ENCODE data around the gene KIF5C.

KIF5C gene

GRCh38 chr2:148960483-148960882, 85.5 kb downstream of the KIF5C start:
- Histone ChIP-seq H3K36me3 (ENCODE audit: low read depth) (no peaks in the 10 kb centered on the region), H3K27ac (ENCODE audit: poor library complexity, severe bottlenecking) (no peak overlapping the region), H3K4me3 (ENCODE audit: severe bottlenecking) (no peak overlapping the region), H3K27me3 (ENCODE audit: insufficient read depth, poor library complexity, severe bottlenecking) (no peaks in the 10 kb centered on the region), H3K4me1 (ENCODE audit: insufficient read depth, poor library complexity, severe bottlenecking) (no peaks in the 10 kb centered on the region), H3K9me3 (ENCODE audit: severe bottlenecking) (no peaks in the 10 kb centered on the region)
- no peak for DNase-seq (ENCODE audit: low spot score)
- no peak for ATAC-seq (ENCODE audit: low read depth)
- TF ChIP-seq, protein P1, sequence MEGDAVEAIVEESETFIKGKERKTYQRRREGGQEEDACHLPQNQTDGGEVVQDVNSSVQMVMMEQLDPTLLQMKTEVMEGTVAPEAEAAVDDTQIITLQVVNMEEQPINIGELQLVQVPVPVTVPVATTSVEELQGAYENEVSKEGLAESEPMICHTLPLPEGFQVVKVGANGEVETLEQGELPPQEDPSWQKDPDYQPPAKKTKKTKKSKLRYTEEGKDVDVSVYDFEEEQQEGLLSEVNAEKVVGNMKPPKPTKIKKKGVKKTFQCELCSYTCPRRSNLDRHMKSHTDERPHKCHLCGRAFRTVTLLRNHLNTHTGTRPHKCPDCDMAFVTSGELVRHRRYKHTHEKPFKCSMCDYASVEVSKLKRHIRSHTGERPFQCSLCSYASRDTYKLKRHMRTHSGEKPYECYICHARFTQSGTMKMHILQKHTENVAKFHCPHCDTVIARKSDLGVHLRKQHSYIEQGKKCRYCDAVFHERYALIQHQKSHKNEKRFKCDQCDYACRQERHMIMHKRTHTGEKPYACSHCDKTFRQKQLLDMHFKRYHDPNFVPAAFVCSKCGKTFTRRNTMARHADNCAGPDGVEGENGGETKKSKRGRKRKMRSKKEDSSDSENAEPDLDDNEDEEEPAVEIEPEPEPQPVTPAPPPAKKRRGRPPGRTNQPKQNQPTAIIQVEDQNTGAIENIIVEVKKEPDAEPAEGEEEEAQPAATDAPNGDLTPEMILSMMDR (IDR thresholded peaks at IDR 0.05; ENCODE audit: poor library complexity, severe bottlenecking): no peak

DNA sequence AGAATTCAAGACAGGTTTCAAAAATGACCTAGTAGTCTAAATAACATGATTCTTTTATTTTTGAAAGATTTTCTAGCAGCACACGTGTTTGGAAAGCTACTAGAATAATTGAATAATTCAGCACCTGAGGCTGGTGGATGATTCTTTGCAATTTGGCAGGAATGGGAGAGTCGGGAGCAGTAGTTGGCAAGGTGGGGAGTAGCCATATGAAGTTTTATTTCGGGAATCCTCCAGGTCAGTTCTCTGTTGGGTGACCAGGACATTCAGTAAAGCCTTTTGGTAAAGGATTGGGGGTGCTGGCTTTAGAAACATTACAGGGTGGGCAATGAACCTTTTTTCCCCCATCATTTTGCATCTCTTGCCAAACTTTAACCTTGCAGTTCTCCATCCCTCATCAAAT, 88.4 kb downstream of the KIF5C start:
- DNase-seq (ENCODE audit: low spot score): no peak
- ATAC-seq (ENCODE audit: low read depth): no peak
- Histone ChIP-seq H3K36me3 (ENCODE audit: low read depth) (no peaks in the 10 kb centered on the region), H3K27ac (ENCODE audit: poor library complexity, severe bottlenecking) (no peak overlapping the region), H3K9me3 (ENCODE audit: severe bottlenecking) (no peaks in the 10 kb centered on the region), H3K4me1 (ENCODE audit: insufficient read depth, poor library complexity, severe bottlenecking) (no peaks in the 10 kb centered on the region), H3K27me3 (ENCODE audit: insufficient read depth, poor library complexity, severe bottlenecking) (no peaks in the 10 kb centered on the region), H3K4me3 (ENCODE audit: severe bottlenecking) (no peak overlapping the region)
- TF ChIP-seq, protein P1 (IDR thresholded peaks at IDR 0.05; ENCODE audit: poor library complexity, severe bottlenecking): no peak

DNA sequence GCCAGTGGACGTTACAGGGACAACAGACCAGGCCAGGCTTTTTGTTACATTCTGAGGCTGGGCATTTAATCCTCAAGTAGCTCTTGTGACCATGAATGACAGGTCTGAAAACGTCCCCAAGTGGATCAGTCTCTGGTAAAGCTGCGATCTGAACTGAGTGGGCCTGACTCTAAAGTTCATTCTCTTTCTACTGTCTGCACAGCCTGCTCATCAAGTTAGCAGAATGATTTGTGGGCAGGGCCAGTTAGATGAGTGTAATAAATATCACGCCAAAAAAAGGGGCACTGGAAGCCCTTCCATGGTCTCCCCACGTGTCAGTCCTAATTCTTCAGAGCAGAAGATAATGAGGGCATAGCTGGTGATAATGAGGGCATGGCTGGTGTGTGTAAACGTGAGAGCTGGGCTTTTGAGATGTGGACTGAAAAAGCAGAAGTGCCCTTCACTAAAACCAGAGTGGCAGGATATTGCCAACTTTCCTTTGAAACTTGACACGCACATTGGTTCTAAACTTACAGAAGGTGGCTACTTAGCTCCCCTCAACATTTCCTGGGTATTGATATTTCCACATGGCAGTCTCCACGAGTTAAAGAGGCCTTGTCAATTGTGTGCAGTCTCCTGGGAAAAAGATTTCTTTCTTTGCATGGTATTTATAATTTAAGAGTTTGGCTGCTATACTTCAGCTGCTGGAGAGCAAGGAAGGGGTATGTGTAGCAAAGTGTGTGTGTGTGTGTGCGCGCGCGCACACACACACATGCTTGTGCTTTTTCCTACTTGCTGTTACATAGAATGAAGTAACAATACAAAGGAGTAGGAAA, 90.8 kb downstream of the KIF5C start:
- Histone ChIP-seq H3K27me3 (ENCODE audit: insufficient read depth, poor library complexity, severe bottlenecking) (no peaks in the 10 kb centered on the region), H3K4me3 (ENCODE audit: severe bottlenecking) (no peak overlapping the region), H3K36me3 (ENCODE audit: low read depth) (no peaks in the 10 kb centered on the region), H3K4me1 (ENCODE audit: insufficient read depth, poor library complexity, severe bottlenecking) (no peaks in the 10 kb centered on the region), H3K9me3 (ENCODE audit: severe bottlenecking) (no peaks in the 10 kb centered on the region), H3K27ac (ENCODE audit: poor library complexity, severe bottlenecking) (no peak overlapping the region)
- DNase-seq (ENCODE audit: low spot score) (no peak), ATAC-seq (ENCODE audit: low read depth) (no peak)
- TF ChIP-seq, protein P1 (IDR thresholded peaks at IDR 0.05; ENCODE audit: poor library complexity, severe bottlenecking): no peak

DNA sequence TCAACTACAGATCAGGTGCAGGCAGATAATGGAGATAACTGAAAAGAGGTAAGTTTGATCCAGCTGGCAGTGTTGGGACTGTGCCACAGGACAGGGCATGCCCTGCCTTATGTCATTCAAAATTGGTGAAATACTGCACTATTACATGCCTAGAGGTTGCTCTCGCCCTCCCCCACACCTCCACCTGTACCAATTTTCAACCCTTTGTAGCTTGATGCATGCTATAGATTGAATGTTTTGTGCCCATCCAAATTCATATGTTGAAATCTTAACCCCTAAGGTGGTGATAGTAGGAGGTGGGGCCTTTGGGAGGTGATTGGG, 91.4 kb downstream of the KIF5C start:
- TF ChIP-seq, protein P1 (IDR thresholded peaks at IDR 0.05; ENCODE audit: poor library complexity, severe bottlenecking): no peak
- H3K4me3 ChIP-seq (ENCODE audit: severe bottlenecking): no peak overlapping the region
- ATAC-seq (ENCODE audit: low read depth) (no peak), DNase-seq (ENCODE audit: low spot score) (no peak)
- H3K9me3 ChIP-seq (ENCODE audit: severe bottlenecking): no peaks in the 10 kb centered on the region
- H3K36me3 ChIP-seq (ENCODE audit: low read depth): no peaks in the 10 kb centered on the region
- no peaks in the 10 kb centered on the region for H3K27me3 ChIP-seq (ENCODE audit: insufficient read depth, poor library complexity, severe bottlenecking)
- H3K27ac ChIP-seq (ENCODE audit: poor library complexity, severe bottlenecking): no peak overlapping the region
- H3K4me1 ChIP-seq (ENCODE audit: insufficient read depth, poor library complexity, severe bottlenecking): no peaks in the 10 kb centered on the region

GRCh38 chr2:148967056-148967455, 92.0 kb downstream of the KIF5C start:
- no peaks in the 10 kb centered on the region for H3K36me3 ChIP-seq (ENCODE audit: low read depth)
- no peaks in the 10 kb centered on the region for H3K4me1 ChIP-seq (ENCODE audit: insufficient read depth, poor library complexity, severe bottlenecking)
- no peak for DNase-seq (ENCODE audit: low spot score)
- H3K27ac ChIP-seq (ENCODE audit: poor library complexity, severe bottlenecking): no peak overlapping the region
- H3K27me3 ChIP-seq (ENCODE audit: insufficient read depth, poor library complexity, severe bottlenecking): no peaks in the 10 kb centered on the region
- no peak overlapping the region for H3K4me3 ChIP-seq (ENCODE audit: severe bottlenecking)
- TF ChIP-seq, protein P1 (IDR thresholded peaks at IDR 0.05; ENCODE audit: poor library complexity, severe bottlenecking): no peak
- no peak for ATAC-seq (ENCODE audit: low read depth)
- no peaks in the 10 kb centered on the region for H3K9me3 ChIP-seq (ENCODE audit: severe bottlenecking)

Measured in RWPE2 (cell line).